GM15510 (cell line): ENCODE data around the gene ACTL9.

ENCODE experiments used
- POLR2A ChIP-seq: IDR thresholded peaks from 3 replicates; pipeline ENCODE4 v1.6.1; 2011; ENCODE audit warnings: borderline replicate concordance; ENCODE audit not compliant: insufficient read length; ENCODE audit errors: extremely low read depth

The ACTL9 gene

GRCh38 chr19:8663920-8664670, 34.5 kb downstream of the ACTL9 start:
- TF ChIP-seq POLR2A, result no peak

DNA sequence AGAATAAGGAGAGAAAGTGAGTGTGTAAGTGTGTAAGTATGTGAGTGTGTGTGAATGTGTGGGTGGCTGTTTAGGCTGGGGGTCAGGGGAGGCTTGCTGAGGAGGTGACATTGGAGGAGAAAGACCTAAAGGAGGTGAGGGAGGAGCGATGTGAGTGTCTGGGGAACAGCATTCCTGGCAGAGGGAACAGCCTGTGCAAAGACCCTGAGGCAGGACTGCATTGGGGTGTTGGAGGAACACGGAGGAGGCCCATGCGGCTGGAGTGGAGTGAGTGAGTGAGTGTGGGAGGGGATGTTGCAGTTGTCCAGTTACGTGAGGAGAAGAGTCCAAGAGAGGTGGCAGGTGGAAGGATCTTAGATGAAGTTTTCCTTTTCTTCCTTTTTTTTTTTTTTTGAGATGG, 36.3 kb downstream of the ACTL9 start:
- TF ChIP-seq POLR2A, result no peak

DNA sequence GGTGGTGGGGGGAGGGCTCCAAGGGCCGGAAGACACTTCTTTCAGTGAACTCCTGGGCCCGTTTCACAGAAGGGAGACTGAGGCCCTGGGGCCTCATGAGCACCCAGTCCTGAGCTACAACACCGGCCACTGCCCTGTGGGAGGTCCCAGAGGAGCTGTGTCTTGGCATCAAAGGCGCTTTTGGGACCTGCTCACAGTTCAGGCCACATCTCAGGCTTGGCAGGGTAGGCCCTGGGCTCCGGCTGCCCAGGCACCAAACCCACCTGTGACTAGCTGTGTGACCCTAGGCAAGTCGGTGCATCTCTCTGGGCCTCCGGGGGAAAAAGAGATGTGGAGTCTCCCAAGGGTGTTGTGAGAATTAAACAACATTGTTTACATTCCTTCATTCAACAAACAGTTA, 38.7 kb downstream of the ACTL9 start:
- no peak for TF ChIP-seq POLR2A

- TF ChIP-seq POLR2A, result no peak
Observed at GRCh38 chr19:8657869-8658268, 40.7 kb downstream of the ACTL9 start.

DNA sequence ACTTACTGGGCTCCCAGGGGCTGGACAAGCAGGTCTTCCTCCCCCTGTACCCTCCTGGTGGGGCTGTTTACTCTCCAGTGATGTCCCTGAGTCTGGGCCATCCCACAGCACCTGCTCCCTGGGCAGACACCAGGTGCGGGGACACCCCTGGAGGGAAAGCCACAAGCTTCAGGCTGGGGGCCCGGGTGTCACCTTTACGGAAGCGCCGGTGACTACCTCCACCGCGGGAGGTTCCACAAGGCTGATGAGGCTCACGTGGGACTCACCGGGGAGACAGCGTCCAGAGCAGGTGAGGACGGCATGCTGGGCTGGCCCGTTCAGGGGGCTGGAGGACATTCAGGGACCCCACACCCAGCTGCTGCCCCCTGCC, 43.3 kb downstream of the ACTL9 start:
- TF ChIP-seq POLR2A, result no peak

- TF ChIP-seq POLR2A, result no peak
Observed at GRCh38 chr19:8654591-8655339, 43.8 kb downstream of the ACTL9 start.

DNA sequence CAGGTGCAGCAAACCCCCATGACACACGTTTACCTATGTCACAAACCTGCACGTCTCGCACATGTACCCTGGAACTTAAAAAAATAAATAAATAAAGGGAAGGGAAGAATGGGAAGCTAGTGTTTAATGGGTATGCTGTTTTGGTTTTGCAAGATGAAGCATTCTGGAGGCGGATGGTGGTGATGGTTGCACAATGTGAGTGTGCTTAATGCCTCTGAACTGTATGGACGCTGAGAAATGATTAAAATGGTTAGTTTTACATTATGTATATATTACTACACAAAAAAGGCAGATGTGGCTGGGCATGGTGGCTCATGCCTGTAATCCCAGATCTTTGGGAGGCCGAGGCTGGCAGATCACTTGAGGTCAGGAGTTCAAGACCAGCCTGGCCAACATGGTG, 50.4 kb downstream of the ACTL9 start:
- no peak for TF ChIP-seq POLR2A
